Lower leg skin (tissue), 4 donors: ENCODE data around the gene RNASE8. TPM values are rescaled to one million over a fixed set of nuclear protein-coding genes. Genes with fewer than 3 reads are reported as not detected.
"Not testable (repeated sequence)": the region's sequence is repeated elsewhere in the genome, so short reads cannot be mapped to it uniquely, and the experiment has no call there.

Experiments
- DNase-seq, 2 donors: peaks; one replicate each; pipeline ENCODE4 v3.0.0-alpha.2; 2019; ENCODE audit warnings: low spot score in 2 of 2
- H3K4me3 ChIP-seq: fragments of 200-600 bp; sonication (generic); 2 replicates; pipeline ENCODE4 v1.5.1; 2017; ENCODE audit warnings: mild to moderate bottlenecking, low read depth; ENCODE audit not compliant: poor library complexity, severe bottlenecking
- CTCF ChIP-seq, 3 donors: fragments of 450-650 bp; IDR thresholded peaks; one replicate each; pipeline ENCODE4 v1.5.1; 2016; ENCODE audit warnings: antibody characterized with exemption in 3 of 3, mild to moderate bottlenecking in 3 of 3, moderate library complexity in 2 of 3
- POLR2A ChIP-seq, 2 donors: fragments of 450-650 bp; IDR thresholded peaks; one replicate each; pipeline ENCODE4 v1.6.1; 2016 to 2017; ENCODE audit warnings: antibody characterized with exemption in 2 of 2, mild to moderate bottlenecking in 1 of 2, moderate library complexity in 1 of 2
- WGBS, 2 donors: methylation state at CpG; one replicate each; pipeline ENCODE4 v1.1.5; 2018; 5-methylcytosine and 5-hydroxymethylcytosine counted together
- intact Hi-C: fragments of 100-400 bp; cut with DNase I; formaldehyde crosslinking; loops from one replicate; pipeline ENCODE4 v1.15.0; 2023; ENCODE audit warnings: low total_unique reads
- total RNA-seq, 4 donors: library from RNA; depleted of rRNA; stranded (reverse); fragments of >200 nt; gene quantifications; one replicate each; pipeline ENCODE4 v1.1.0, GENCODE V29; 2016

The RNASE8 gene
- total RNA-seq: not detected

GRCh38 chr14:21057803-21058675, at the start of gene RNASE8:
Gene RNASE8, plus strand, starts transcription at chr14:21057822. Its CDS starts 71 bp downstream, at chr14:21057893.
- H3K4me3 ChIP-seq: no peak within 1 kb of the TSS
- intact Hi-C loops: no loop called here
- peak in 1 of 2 donors; percentile 60 for DNase-seq
- WGBS, 2 donors: 69 to 77% methylated on average over 8 of the region's 8 CpGs
- TF ChIP-seq POLR2A (IDR thresholded peaks at IDR 0.05) (no peak), CTCF (IDR thresholded peaks at IDR 0.05) (no peak)

- intact Hi-C loops: loop anchor here (10.0 kb wide), 1 partner anchor 85 kb away; the partner anchor contains the start of gene ZNF219
- H3K4me3 ChIP-seq, DNase-seq: not testable (repeated sequence)
- WGBS, 2 donors: 83% methylated on average over 3 of the region's 3 CpGs
These were observed 47.9 kb upstream of the RNASE8 start for GRCh38 chr14:21009721-21010120.

GRCh38 chr14:21011136-21011535, 46.5 kb upstream of the RNASE8 start:
- no peak for TF ChIP-seq CTCF (IDR thresholded peaks at IDR 0.05)
- TF ChIP-seq POLR2A (IDR thresholded peaks at IDR 0.05): no peak
- intact Hi-C loops: loop anchor here (10.0 kb wide), 1 partner anchor 84 kb away; the partner anchor contains the start of gene ZNF219
- H3K4me3 ChIP-seq: no peak overlapping the region
- DNase-seq: peak in 1 of 2 donors; percentile 66
- 63 to 87% methylated on average over 1 of the region's 1 CpG for WGBS, 2 donors

- 2% methylated on average over 4 of the region's 4 CpGs for WGBS, 2 donors
- H3K4me3 ChIP-seq: no peak overlapping the region
- peak; percentile 89 to 97 for DNase-seq
- TF ChIP-seq CTCF (IDR thresholded peaks at IDR 0.05): peak in 1 of 3 donors; percentile 70
- no peak for TF ChIP-seq POLR2A (IDR thresholded peaks at IDR 0.05)
- intact Hi-C loops: loop anchor here (10.0 kb wide), 1 partner anchor 80 kb away; the partner anchor contains the start of gene ZNF219
These were observed 42.8 kb upstream of the RNASE8 start for GRCh38 chr14:21014761-21015190.

- intact Hi-C loops: loop anchor here (10.0 kb wide), 1 partner anchor 79 kb away; the partner anchor contains the start of gene ZNF219
- DNase-seq: peak in 1 of 2 donors; percentile 49
- WGBS, 2 donors: 64 to 69% methylated on average over 6 of the region's 6 CpGs
- TF ChIP-seq CTCF (IDR thresholded peaks at IDR 0.05) (no peak), POLR2A (IDR thresholded peaks at IDR 0.05) (no peak)
- H3K4me3 ChIP-seq: no peak overlapping the region
These were observed 42.3 kb upstream of the RNASE8 start for GRCh38 chr14:21015312-21015711.
